ENCODE data around the gene ATOSB.

- TF ChIP-seq ZBTB17 (CRISPR knock-in tag; IDR thresholded peaks at IDR 0.05) (no peak), HNRNPK (IDR thresholded peaks at IDR 0.05; ENCODE audit: low read depth, low read length, poor library complexity, severe bottlenecking) (no peak), THRA (IDR thresholded peaks at IDR 0.05) (no peak), ZNF274 (IDR thresholded peaks at IDR 0.05; ENCODE audit: borderline replicate concordance, low read depth, low read length) (no peak), HMG20B (CRISPR knock-in tag; IDR thresholded peaks at IDR 0.05) (no peak)
Observed at GRCh38 chr9:35091536-35091935, 24.1 kb downstream of the ATOSB start.
